GM04503 (cell line): Measurements from ENCODE around the gene ASTN2.

Experiments used
- DNase-seq: peaks from one replicate; pipeline ENCODE4 v3.0.0-alpha.2; 2012; ENCODE audit warnings: low read depth

ASTN2 gene

DNA sequence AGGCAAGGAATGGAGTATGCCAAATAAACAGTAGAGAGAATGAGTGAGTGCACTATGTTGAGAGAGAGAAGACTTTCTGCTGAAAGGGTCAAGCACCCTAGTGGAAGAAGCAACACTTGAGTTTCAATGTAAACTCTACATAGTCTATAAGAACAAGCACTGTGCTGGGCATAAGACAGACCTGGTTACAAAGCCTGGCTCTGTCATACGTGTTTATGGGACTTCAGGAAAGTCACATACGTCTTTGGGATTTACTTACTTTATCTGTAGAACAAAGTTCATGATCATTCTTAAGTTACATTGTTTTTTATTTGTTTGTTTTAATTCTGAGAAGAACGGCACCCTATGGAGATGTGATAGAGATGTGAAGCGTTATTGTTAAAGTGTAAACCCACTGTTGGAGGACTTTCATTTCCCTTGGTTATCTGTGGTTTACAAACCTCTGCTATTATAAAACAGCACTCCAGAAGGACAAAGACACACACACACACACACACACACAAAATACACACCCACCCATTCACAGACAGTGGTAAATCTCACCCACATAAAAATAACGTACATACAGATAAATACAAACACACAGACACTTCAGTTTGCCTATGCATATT is 798.4 kb downstream of the ASTN2 start:
- no peak for DNase-seq

DNA sequence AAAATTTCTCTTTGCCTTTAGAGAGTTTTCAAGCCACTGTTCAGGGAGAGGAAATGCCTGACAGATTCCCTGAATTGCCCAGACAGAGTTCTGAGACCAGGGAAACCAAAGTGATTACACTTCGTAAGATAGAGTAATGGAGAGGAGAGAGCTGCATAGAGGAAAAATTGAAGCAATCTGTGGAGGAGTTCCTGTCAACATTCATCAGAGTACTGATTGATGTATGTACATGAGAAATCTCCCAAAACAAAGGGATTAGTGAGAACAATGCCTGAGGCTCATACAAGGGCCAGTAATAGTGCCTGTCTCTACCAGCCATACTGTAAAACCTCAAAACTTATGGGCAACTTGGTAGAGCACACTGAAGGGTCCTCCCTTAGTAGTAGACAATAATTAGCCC is 806.8 kb downstream of the ASTN2 start:
- no peak for DNase-seq

DNA sequence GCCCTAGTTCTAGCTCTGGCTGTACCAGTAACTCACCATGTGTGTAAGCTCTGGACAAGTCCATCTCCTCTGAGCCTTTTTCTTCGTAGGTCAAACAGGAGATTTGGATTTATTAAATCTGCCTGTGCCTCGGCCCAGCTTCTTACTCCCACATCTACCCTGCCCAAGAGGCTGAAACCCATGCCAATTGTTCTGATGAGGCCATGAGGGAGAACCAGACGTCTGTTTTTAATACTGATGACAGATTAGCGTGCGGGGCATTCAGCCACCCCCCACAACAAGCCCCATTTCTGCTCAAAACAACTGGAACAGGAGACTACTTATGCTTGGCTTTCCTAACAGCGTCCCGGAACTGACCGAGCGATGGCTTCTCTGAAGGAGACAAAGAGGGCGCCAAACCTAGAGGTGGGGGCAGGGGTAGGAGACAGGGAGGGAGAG is 808.9 kb downstream of the ASTN2 start:
- no peak for DNase-seq

DNA sequence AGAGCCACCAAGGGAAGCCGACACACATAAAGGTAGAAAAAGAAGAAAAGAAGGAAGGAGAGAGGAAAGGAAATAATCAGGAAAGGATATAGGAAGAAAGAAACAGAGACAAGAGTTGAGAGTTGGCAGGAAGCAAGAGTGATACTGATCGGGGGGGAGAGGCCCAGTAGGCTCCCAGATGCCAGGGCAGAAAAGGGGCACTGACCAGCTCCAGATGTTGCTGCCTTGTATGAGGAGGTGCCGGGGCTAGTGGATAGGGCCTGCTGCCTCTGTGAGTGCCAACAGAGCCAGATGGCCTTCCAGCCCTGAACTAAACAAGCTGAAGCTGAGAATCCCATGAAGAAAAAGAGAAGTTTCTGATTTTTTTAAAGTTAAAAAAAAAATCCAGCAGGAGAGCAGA is 809.8 kb downstream of the ASTN2 start:
- DNase-seq: no peak

DNA sequence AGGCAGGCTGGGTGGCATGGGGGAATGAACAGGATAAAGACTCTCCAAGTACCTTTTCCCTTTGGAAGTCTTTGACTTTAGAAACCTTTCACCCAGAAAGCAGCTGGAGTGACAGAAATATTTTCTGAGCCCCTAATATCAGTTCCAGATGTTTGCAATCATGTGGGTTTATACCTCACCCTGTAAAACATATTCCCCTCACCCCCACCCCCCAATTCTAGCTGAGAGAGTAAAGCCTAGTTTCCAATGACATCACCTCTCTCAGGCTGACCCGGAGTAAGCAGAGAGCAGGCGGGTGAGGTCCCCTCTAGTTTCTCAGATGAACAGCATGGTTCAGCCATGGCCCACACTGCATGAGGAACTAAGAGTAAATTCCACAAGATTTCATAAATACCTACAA is 810.6 kb downstream of the ASTN2 start:
- no peak for DNase-seq

GRCh38 chr9:116599342-116599884 is 815.4 kb downstream of the ASTN2 start:
- no peak for DNase-seq

- DNase-seq: no peak
These were observed 818.2 kb downstream of the ASTN2 start for GRCh38 chr9:116596646-116597045.

- DNase-seq: peak; percentile 77
These were observed 820.3 kb downstream of the ASTN2 start for GRCh38 chr9:116594547-116594946.

- peak; percentile 29 for DNase-seq
These were observed 821.9 kb downstream of the ASTN2 start for GRCh38 chr9:116592970-116593369.

GRCh38 chr9:116589392-116590354 is 825.2 kb downstream of the ASTN2 start:
- DNase-seq: no peak

GRCh38 chr9:116587919-116588318 is 826.9 kb downstream of the ASTN2 start:
- no peak for DNase-seq

DNA sequence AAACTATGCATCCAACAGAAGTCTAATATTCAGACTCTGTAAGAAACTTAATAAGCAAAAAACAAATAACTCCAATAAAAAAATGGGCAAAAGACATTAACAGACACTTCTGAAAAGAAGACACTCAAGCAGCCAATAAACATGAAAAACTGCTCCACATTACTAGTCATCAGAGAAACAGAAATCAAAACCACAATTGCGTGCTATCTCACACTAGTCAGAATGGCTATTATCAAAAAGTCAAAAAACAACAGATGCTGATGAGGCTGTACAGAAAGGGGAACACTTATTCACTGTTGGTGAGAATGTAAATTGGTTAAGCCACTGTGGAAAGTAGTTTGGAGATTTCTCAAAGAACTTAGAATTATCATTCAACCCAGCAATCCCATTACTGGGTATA is 829.0 kb downstream of the ASTN2 start:
- DNase-seq: peak; percentile 47

GRCh38 chr9:116585204-116585603 is 829.7 kb downstream of the ASTN2 start:
- DNase-seq: no peak

- no peak for DNase-seq
These were observed 834.0 kb downstream of the ASTN2 start for GRCh38 chr9:116580853-116581252.

DNA sequence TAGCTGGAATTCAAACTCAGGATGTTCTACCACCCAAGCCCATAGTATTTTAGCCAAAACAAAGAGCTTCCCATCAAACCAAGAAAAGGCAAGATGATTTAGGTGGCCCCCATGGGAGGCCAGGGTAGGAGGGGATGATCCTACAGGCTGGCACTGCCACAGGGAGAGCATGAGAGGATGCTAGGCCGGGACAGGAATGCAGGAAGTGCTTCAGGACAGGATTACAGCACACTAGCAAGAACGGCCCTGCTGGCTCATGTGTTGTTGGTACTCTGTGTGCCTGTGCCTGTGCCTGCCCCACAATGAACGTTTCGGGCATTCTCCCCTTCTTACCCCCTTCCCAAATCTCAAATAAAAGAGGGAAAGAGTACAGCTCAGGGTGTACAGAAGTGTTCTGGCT is 838.5 kb downstream of the ASTN2 start:
- DNase-seq: no peak

DNA sequence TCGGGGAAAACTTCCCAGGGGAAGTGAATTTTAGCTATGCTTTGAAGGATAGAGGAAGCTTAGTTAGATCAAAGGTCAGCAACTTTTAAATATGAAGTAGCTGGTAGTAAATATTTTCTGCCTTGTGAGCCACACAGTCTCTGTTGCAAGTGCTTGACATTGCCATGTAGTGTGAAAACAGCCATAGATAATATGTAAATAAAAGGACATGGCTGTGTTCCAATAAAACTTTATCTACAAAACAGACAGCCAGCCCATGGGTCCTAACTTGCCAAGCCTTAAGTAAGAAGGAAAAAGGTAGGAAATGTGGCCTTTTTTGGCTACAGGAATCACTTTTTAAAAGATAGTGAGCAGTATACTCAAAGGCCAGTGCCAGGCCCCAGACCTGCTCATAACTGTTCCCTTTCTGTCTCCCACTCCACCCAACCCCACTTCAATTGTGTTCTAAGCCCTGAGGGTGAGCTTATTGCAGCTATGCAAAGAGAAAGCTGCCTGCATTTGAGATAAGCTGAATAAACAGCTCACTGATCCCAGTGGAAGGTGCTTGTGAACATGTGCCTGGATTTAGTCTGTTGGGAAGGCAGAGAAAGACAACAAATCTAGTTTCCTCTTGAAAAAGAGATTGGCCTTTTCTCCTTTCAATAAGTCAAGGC is 840.7 kb downstream of the ASTN2 start:
- no peak for DNase-seq

GRCh38 chr9:116572095-116572748 is 842.6 kb downstream of the ASTN2 start:
- DNase-seq: no peak

DNA sequence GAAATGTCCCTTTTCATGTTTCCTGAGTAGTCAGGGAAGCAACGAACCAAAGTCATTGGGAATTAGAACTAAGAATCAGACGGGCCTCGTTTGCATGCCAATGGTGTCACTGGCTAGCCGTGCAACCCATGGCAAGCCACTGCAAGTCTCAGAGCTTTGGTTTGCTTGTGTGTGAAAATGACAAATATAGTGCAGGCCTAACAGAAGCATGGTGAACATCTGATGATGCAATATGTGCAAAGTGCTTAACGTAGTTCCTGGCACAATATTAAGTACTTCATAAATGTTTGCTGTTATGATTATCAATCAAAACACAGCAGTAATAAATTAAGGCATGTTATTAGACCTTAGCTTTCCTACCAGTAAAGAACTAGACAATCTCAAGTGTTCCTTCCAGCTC is 845.7 kb downstream of the ASTN2 start:
- DNase-seq: no peak

DNA sequence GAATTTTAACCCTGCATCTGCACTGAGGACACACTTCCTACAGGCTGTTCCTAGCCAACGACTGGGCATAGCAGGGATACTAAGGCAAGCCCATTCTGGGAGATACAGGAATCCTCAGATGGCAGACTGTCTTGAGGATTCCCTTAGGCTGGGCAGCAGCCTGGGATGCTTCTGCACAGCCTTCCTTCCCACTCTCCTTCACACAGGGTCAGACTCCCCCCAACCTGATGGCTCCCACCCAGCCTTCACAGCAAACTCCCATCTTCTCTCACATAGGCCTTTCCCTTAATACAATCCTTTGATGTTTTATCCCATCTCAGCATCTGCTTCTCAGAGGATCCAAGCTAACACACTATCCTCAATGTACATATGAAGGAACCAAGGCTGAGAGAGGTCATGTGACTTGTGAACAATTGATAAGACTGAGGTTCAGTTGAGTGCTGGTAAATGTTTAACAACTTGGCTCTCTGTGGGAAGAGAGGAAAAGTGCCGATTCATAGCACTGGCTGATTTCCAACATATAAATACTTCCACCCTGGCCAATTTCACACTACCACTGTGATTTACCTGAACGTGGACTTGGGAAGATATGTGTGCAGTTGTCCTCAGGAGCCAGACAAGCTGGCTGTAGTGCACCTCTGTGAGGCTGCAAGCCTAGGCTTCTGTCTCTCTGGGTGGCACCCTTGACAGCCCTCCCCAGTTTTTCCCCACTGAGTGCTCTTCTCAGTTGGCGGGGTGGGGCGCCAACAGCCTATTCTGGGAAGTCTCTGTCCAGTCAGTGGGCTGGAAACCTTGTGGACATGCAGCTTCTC is 848.0 kb downstream of the ASTN2 start:
- no peak for DNase-seq

GRCh38 chr9:116565986-116566385 is 848.9 kb downstream of the ASTN2 start:
- no peak for DNase-seq

GRCh38 chr9:116564266-116564793 is 850.5 kb downstream of the ASTN2 start:
- no peak for DNase-seq
